GM23338 (cell line): ENCODE measurements around the gene NPNT. TPM values are rescaled to one million over a fixed set of nuclear protein-coding genes. Genes with fewer than 3 reads are reported as not detected.
"Not testable (repeated sequence)": the region's sequence is repeated elsewhere in the genome, so short reads cannot be mapped to it uniquely, and the experiment has no call there.

Experiments used
- ATAC-seq: fragments of 200-7000 bp; cut with Tn5 transposase; 3 replicates; pipeline ENCODE4 v1.9.1; 2020
- DNase-seq: peaks from one replicate; pipeline ENCODE4 v3.0.0-alpha.2; 2015; ENCODE audit warnings: low spot score
- H2AFZ ChIP-seq: fragments of 200-600 bp; sonication (generic); 2 replicates; pipeline ENCODE4 v1.8.0; 2016; ENCODE audit warnings: antibody characterized with exemption, mild to moderate bottlenecking, moderate library complexity
- H3F3A ChIP-seq: fragments of 200-600 bp; sonication (generic); replicated peaks from 2 replicates; pipeline ENCODE4 v1.8.0; 2017; ENCODE audit warnings: antibody characterized with exemption, mixed run types, low read depth
- H3K27ac ChIP-seq: fragments of 200-600 bp; sonication (generic); 2 replicates; pipeline ENCODE4 v1.6.1; 2016; ENCODE audit warnings: low read depth
- H3K27me3 ChIP-seq: fragments of 200-600 bp; sonication (generic); 2 replicates; pipeline ENCODE4 v1.8.0; 2016; ENCODE audit warnings: mild to moderate bottlenecking, mixed run types, moderate library complexity; ENCODE audit not compliant: insufficient read depth
- H3K36me3 ChIP-seq: fragments of 200-600 bp; sonication (generic); 2 replicates; pipeline ENCODE4 v1.8.0; 2016; ENCODE audit warnings: mild to moderate bottlenecking; ENCODE audit not compliant: insufficient read depth
- H3K4me1 ChIP-seq: fragments of 200-600 bp; sonication (generic); 2 replicates; pipeline ENCODE4 v1.8.0; 2016; ENCODE audit warnings: mild to moderate bottlenecking, moderate library complexity; ENCODE audit not compliant: insufficient read depth
- H3K4me2 ChIP-seq: fragments of 200-600 bp; sonication (generic); 2 replicates; pipeline ENCODE4 v1.7.1; 2017; ENCODE audit warnings: mixed run types
- H3K4me3 ChIP-seq: fragments of 200-600 bp; sonication (generic); 2 replicates; pipeline ENCODE4 v1.6.1; 2016; ENCODE audit warnings: mixed run types
- H3K79me2 ChIP-seq: fragments of 200-600 bp; sonication (generic); replicated peaks from 2 replicates; pipeline ENCODE4 v1.8.0; 2017; ENCODE audit warnings: mild to moderate bottlenecking; ENCODE audit not compliant: insufficient read depth
- H3K9me2 ChIP-seq: fragments of 200-600 bp; sonication (generic); 2 replicates; pipeline ENCODE4 v1.8.0; 2017; ENCODE audit not compliant: insufficient read depth
- H4K20me1 ChIP-seq: fragments of 200-600 bp; sonication (generic); replicated peaks from 2 replicates; pipeline ENCODE4 v1.8.0; 2017; ENCODE audit warnings: mild to moderate bottlenecking; ENCODE audit not compliant: insufficient read depth
- H3K27ac Mint-ChIP-seq: 2 replicates; pipeline ENCODE4 v1.8.0; 2020; ENCODE audit warnings: inconsistent platforms, mild to moderate bottlenecking, moderate library complexity, mixed read lengths
- H3K27me3 Mint-ChIP-seq: 3 replicates; pipeline ENCODE4 v1.8.0; 2022; ENCODE audit warnings: low read depth, mild to moderate bottlenecking, moderate library complexity, mixed read lengths, inconsistent platforms; ENCODE audit not compliant: insufficient read depth, poor library complexity
- H3K36me3 Mint-ChIP-seq: 3 replicates; pipeline ENCODE4 v1.8.0; 2021; ENCODE audit warnings: low read depth, mild to moderate bottlenecking, inconsistent platforms, moderate library complexity, mixed read lengths
- H3K4me1 Mint-ChIP-seq: 3 replicates; pipeline ENCODE4 v1.8.0; 2020; ENCODE audit warnings: mild to moderate bottlenecking, inconsistent platforms, mixed read lengths
- H3K4me3 Mint-ChIP-seq: 3 replicates; pipeline ENCODE4 v1.8.0; 2021; ENCODE audit warnings: moderate library complexity, mild to moderate bottlenecking, inconsistent platforms, mixed read lengths
- H3K9me3 Mint-ChIP-seq: 3 replicates; pipeline ENCODE4 v1.8.0; 2020; ENCODE audit warnings: moderate library complexity, mild to moderate bottlenecking, inconsistent platforms, mixed read lengths
- CREB1 ChIP-seq: fragments of 250-450 bp; sonication (Bioruptor Pico); IDR thresholded peaks from 2 replicates; pipeline ENCODE4 v1.5.0; 2020; ENCODE audit warnings: low read depth, mild to moderate bottlenecking, moderate library complexity
- EZH2 ChIP-seq: fragments of 200-600 bp; sonication (generic); IDR thresholded peaks from one replicate; pipeline ENCODE4 v1.8.0; 2017; ENCODE audit warnings: antibody characterized with exemption, mild to moderate bottlenecking, low read depth; ENCODE audit not compliant: unreplicated experiment
- EZH2phosphoT487 ChIP-seq: fragments of 200-600 bp; sonication (generic); IDR thresholded peaks from one replicate; pipeline ENCODE4 v1.8.1; 2018; ENCODE audit warnings: antibody characterized with exemption; ENCODE audit not compliant: unreplicated experiment
- JUNB ChIP-seq: IDR thresholded peaks from one replicate; pipeline ENCODE4 v1.6.1; 2016; ENCODE audit warnings: antibody characterized with exemption; ENCODE audit not compliant: unreplicated experiment
- NANOG ChIP-seq: IDR thresholded peaks from 2 replicates; pipeline ENCODE4 v1.6.1; 2016; ENCODE audit warnings: antibody characterized with exemption, borderline replicate concordance
- POLR2AphosphoS5 ChIP-seq: IDR thresholded peaks from 2 replicates; pipeline ENCODE4 v1.6.1; 2016; ENCODE audit warnings: antibody characterized with exemption, low read depth
- ZNF114 ChIP-seq: fragments of 250-450 bp; sonication (Bioruptor Pico); IDR thresholded peaks from 2 replicates; pipeline ENCODE4 v1.5.0; 2020; ENCODE audit warnings: mild to moderate bottlenecking, moderate library complexity
- ZNF331 ChIP-seq: fragments of 250-450 bp; sonication (Bioruptor Pico); IDR thresholded peaks from 2 replicates; pipeline ENCODE4 v1.5.0; 2020; ENCODE audit warnings: low read depth, mild to moderate bottlenecking, moderate library complexity
- polyA plus RNA-seq: library from polyadenylated mRNA; unstranded; fragments of >200 nt; fragmentation: Nextera tagmentation; extraction: Ambion mirVana; gene quantifications from 2 replicates; pipeline ENCODE4 v1.2.1, GENCODE V29; 2016
- total RNA-seq: library from RNA; depleted of rRNA; stranded (reverse); fragments of >200 nt; shearing (Covaris generic); gene quantifications from 2 replicates; pipeline ENCODE4 v1.2.3, GENCODE V29; 2014
- TF ChIP-seq, protein P1 (sequence below): IDR thresholded peaks from 2 replicates; pipeline ENCODE4 v1.6.1; 2016; ENCODE audit warnings: antibody characterized with exemption
- TF ChIP-seq, protein P2 (sequence below): IDR thresholded peaks from one replicate; pipeline ENCODE4 v1.6.1; 2018; ENCODE audit warnings: antibody characterized with exemption; ENCODE audit not compliant: unreplicated experiment

NPNT gene
- total and polyA plus RNA-seq, 2 experiments from 2014 or later: 1.4 TPM

GRCh38 chr4:105851196-105851595, 44.1 kb upstream of the NPNT start (continued):
- TF ChIP-seq, protein P1, sequence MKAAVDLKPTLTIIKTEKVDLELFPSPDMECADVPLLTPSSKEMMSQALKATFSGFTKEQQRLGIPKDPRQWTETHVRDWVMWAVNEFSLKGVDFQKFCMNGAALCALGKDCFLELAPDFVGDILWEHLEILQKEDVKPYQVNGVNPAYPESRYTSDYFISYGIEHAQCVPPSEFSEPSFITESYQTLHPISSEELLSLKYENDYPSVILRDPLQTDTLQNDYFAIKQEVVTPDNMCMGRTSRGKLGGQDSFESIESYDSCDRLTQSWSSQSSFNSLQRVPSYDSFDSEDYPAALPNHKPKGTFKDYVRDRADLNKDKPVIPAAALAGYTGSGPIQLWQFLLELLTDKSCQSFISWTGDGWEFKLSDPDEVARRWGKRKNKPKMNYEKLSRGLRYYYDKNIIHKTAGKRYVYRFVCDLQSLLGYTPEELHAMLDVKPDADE: no peak
- TF ChIP-seq EZH2: no peak

DNA sequence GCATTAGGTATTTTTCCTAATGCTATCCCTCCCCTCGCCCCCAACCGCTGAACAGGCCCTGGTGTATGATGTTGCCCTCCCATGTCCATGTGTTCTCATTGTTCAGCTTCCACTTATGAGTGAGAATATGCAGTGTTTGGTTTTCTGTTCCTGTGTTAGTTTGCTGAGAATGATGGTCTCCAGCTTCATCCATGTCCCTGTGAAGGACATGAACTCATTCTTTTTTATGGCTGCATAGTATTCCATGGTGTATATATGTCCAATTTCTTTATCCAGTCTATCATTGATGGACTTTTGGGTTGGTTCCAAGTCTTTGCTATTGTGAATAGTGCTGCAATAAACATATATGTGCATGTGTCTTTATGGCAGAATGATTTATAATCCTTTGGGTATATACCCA, 43.0 kb upstream of the NPNT start:
- H3K4me1 Mint-ChIP-seq, H4K20me1 ChIP-seq, H3K9me2 ChIP-seq, H3K27me3 Mint-ChIP-seq, H3K36me3 ChIP-seq, ATAC-seq, H3K79me2 ChIP-seq, H3K4me3 ChIP-seq, H2AFZ ChIP-seq, H3K4me1 ChIP-seq, H3K4me2 ChIP-seq, H3K4me3 Mint-ChIP-seq, DNase-seq, H3K27ac Mint-ChIP-seq, H3K27ac ChIP-seq, H3K27me3 ChIP-seq, H3F3A ChIP-seq: not testable (repeated sequence)
- Mint-ChIP-seq H3K36me3 (peaks cover 32% of the 10 kb centered on the region), H3K9me3 (peaks cover 32% of the 10 kb centered on the region)

DNA sequence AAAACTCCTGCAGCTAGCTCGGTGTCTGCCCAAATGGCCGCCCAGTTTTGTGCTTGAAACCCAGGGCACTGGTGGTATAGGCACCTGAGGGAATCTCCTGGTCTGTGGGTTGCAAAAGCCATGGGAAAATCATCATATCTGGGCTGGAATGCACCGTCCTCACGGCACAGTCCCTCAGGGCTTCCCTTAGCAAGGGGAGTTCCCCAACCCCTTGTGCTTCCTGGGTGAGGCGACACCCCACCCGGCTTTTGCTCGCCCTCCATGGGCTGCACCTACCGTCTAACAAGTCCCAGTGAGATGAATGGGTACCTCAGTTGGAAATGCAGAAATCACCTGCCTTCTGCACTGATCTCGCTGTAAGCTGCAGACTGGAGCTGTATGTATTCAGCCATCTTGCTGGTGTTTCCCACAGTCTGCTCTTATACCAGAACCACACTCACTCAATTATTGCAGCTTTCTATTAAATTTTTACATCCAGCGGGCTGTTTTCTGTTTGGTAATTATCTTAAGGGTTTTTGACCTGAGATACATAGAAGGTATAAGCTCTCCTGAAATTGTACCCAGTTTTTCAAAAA, 36.7 kb upstream of the NPNT start:
- Histone ChIP-seq H3K4me1 (no peaks in the 10 kb centered on the region), H3K27ac (no peak overlapping the region), H3F3A (no peaks in the 10 kb centered on the region), H4K20me1 (no peaks in the 10 kb centered on the region), H3K36me3 (no peaks in the 10 kb centered on the region; the same call in 1 of the 2 replicates), H3K4me3 (no peak overlapping the region), H3K9me2 (0 out of 2 replicates have a peak, but pooled peaks cover 12% of the 10 kb centered on the region), H2AFZ (no peak overlapping the region), H3K4me2 (no peak overlapping the region), H3K79me2 (no peaks in the 10 kb centered on the region), H3K27me3 (no peaks in the 10 kb centered on the region)
- no peak for ATAC-seq
- peaks cover 64% of the 10 kb centered on the region for H3K36me3 Mint-ChIP-seq
- peaks cover 69% of the 10 kb centered on the region for H3K9me3 Mint-ChIP-seq
- no peak overlapping the region for H3K4me3 Mint-ChIP-seq
- H3K4me1 Mint-ChIP-seq: no peaks in the 10 kb centered on the region
- no peak overlapping the region for H3K27ac Mint-ChIP-seq
- no peak for DNase-seq
- peaks cover 1% of the 10 kb centered on the region for H3K27me3 Mint-ChIP-seq
- TF ChIP-seq, protein P1: no peak
- TF ChIP-seq EZH2 (no peak), NANOG (no peak), ZNF114 (CRISPR knock-in tag) (no peak), ZNF331 (CRISPR knock-in tag) (no peak), CREB1 (CRISPR knock-in tag) (no peak), JUNB (no peak), EZH2phosphoT487 (no peak), POLR2AphosphoS5 (no peak)
- TF ChIP-seq, protein P2, sequence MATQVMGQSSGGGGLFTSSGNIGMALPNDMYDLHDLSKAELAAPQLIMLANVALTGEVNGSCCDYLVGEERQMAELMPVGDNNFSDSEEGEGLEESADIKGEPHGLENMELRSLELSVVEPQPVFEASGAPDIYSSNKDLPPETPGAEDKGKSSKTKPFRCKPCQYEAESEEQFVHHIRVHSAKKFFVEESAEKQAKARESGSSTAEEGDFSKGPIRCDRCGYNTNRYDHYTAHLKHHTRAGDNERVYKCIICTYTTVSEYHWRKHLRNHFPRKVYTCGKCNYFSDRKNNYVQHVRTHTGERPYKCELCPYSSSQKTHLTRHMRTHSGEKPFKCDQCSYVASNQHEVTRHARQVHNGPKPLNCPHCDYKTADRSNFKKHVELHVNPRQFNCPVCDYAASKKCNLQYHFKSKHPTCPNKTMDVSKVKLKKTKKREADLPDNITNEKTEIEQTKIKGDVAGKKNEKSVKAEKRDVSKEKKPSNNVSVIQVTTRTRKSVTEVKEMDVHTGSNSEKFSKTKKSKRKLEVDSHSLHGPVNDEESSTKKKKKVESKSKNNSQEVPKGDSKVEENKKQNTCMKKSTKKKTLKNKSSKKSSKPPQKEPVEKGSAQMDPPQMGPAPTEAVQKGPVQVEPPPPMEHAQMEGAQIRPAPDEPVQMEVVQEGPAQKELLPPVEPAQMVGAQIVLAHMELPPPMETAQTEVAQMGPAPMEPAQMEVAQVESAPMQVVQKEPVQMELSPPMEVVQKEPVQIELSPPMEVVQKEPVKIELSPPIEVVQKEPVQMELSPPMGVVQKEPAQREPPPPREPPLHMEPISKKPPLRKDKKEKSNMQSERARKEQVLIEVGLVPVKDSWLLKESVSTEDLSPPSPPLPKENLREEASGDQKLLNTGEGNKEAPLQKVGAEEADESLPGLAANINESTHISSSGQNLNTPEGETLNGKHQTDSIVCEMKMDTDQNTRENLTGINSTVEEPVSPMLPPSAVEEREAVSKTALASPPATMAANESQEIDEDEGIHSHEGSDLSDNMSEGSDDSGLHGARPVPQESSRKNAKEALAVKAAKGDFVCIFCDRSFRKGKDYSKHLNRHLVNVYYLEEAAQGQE: no peak
